Fibroblast of skin of back (primary cell): ENCODE results near the gene TTI1.

Source experiments
- DNase-seq: peaks from one replicate; pipeline ENCODE4 v3.0.0-alpha.2; 2013

TTI1 gene

GRCh38 chr20:37958856-37959520 is 74.3 kb downstream of the TTI1 start:
- no peak for DNase-seq

- peak; percentile 13 for DNase-seq
These were observed 77.1 kb downstream of the TTI1 start for GRCh38 chr20:37956107-37956585.

- no peak for DNase-seq
These were observed 77.7 kb downstream of the TTI1 start for GRCh38 chr20:37955511-37955910.

- no peak for DNase-seq
These were observed 78.6 kb downstream of the TTI1 start for GRCh38 chr20:37954626-37955025.

GRCh38 chr20:37954190-37954589 is 79.1 kb downstream of the TTI1 start:
- no peak for DNase-seq

GRCh38 chr20:37948956-37949355 is 84.3 kb downstream of the TTI1 start:
- DNase-seq: no peak

- no peak for DNase-seq
These were observed 85.3 kb downstream of the TTI1 start for GRCh38 chr20:37947943-37948342.

- no peak for DNase-seq
These were observed 86.3 kb downstream of the TTI1 start for GRCh38 chr20:37946946-37947345.

- DNase-seq: no peak
These were observed 88.1 kb downstream of the TTI1 start for GRCh38 chr20:37945091-37945547.

- no peak for DNase-seq
These were observed 88.7 kb downstream of the TTI1 start for GRCh38 chr20:37944456-37944981.

- DNase-seq: no peak
These were observed 89.5 kb downstream of the TTI1 start for GRCh38 chr20:37943501-37944455.

GRCh38 chr20:37943033-37943432 is 90.2 kb downstream of the TTI1 start:
- no peak for DNase-seq

GRCh38 chr20:37941992-37942391 is 91.3 kb downstream of the TTI1 start:
- DNase-seq: no peak

- DNase-seq: no peak
These were observed 91.9 kb downstream of the TTI1 start for GRCh38 chr20:37941332-37941731.

- no peak for DNase-seq
These were observed 92.4 kb downstream of the TTI1 start for GRCh38 chr20:37940858-37941257.

GRCh38 chr20:37939701-37940560 is 93.3 kb downstream of the TTI1 start:
- DNase-seq: no peak

- no peak for DNase-seq
These were observed 94.3 kb downstream of the TTI1 start for GRCh38 chr20:37938954-37939353.

- no peak for DNase-seq
These were observed 95.0 kb downstream of the TTI1 start for GRCh38 chr20:37938181-37938750.

- DNase-seq: no peak
These were observed 95.6 kb downstream of the TTI1 start for GRCh38 chr20:37937686-37938085.

- DNase-seq: no peak
These were observed 96.8 kb downstream of the TTI1 start for GRCh38 chr20:37936451-37936850.

- DNase-seq: no peak
These were observed 97.2 kb downstream of the TTI1 start for GRCh38 chr20:37936041-37936440.

- DNase-seq: peak; percentile 15
These were observed 97.8 kb downstream of the TTI1 start for GRCh38 chr20:37935435-37935834.
